HT-29 (cell line): ENCODE results near the gene MRO. TPM values are rescaled to one million over a fixed set of nuclear protein-coding genes. Genes with fewer than 3 reads are reported as not detected.
A peak's percentile ranks its signal among the peaks of the same experiment; 100 is the strongest.
"Not testable (repeated sequence)": the region's sequence is repeated elsewhere in the genome, so short reads cannot be mapped to it uniquely, and the experiment has no call there.

Source experiments
- DNase-seq: peaks from one replicate; pipeline ENCODE4 v3.0.0-alpha.2; 2015; ENCODE audit warnings: low spot score
- total RNA-seq: library from RNA; depleted of rRNA; stranded (reverse); fragments of >200 nt; shearing (Covaris generic); gene quantifications from 2 replicates; pipeline ENCODE4 v1.2.3, GENCODE V29; 2014; rRNA removed

Gene MRO
- not detected in 2 replicates for total RNA-seq

DNA sequence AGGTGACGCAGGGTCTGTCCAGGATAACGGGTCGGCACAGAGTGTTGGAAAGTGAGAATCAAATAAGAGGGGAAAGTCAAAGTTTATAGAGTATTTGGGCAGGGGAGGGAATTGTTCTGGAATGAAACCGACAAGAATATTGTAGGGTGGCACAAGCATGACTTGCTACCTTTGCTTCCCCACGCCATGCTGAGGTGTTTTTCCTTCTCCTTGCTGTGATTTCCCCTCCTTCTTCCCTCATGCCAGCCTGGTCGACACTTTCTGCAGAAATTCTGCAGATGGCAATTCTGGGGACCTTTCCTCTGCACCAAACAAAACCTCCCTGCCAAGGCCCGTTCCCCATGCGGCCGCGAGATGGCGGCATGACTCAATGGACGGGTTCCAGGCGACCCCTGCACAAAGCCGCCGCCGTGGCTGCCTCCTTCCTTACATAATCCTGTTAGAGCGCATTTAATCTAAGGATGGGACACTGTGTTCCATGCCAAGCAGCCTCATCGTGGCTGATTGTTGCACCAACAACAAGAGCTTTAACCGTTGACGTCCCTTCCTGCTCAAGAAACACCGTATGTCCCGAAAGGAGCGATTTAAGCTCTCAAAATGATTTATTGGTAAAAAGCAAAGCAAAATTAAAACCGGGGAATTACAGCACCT is at the start of gene MRO:
MRO (minus strand) TSS at position 289 of the 651 bp plus-strand sequence. CDS start 10,616 bp downstream, outside the sequence.
- peak; percentile 70 for DNase-seq

DNA sequence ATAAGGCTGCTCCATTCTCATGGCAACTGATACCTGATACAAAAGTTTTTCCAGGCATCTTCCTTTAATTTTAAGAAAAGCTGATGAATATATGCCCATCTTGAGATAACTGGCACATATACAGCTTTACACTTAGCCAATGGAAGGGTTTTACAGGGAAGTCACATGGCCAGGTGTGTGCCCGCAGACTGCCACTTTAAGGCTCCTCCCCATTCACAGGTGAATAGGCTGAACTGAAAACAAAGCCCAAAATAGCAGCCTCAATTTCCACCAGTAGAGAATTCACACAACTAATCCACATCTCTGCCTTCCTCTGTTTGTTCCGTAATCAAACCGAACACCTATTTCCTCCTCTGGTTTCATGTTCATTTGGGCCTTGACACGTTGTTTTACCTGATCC is 49.3 kb upstream of the MRO start:
- no peak for DNase-seq

DNA sequence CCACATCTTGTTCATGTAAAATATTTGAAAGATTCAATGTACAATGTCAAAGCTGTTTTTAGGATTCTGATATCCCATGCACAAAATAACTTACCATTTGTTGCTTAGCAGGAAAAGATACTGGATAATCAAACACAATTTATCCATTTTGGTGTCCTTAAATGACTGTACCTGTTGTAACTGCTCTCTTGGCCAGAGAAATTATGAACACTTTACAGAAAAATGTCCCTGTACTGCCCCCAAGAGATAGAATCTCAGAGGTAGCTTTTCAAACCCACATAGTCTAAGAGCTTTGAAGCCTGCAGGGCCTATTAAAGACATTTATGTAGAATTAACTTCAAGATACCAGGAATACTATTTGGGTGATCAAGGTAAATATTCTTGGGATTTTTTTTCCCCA is 46.9 kb upstream of the MRO start:
- peak; percentile 2 for DNase-seq

DNA sequence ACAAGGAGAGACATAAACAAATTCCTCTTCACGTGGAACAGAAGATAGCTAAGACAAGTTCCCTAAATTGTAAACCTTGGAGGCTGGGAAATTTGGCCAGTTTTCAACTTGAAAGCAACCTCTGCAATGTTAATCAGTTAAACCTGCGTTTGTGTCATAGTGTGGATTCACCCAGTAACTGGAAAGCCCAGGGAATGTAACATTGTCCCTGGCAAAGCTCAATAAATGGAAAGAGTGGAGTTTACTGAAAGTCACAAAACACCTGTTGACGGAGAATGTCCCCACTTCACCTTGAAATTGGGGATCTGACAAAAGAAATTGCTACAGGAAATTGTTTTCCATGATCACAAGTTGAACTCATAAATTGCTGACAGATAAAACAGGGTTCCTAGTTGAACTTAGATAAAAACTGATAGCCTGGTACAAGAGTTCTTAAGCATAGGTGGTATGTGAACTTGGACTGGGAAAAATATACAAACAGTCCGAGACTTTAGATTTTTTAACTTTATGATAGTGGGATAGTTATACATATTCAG is 44.1 kb upstream of the MRO start:
- DNase-seq = no peak

DNA sequence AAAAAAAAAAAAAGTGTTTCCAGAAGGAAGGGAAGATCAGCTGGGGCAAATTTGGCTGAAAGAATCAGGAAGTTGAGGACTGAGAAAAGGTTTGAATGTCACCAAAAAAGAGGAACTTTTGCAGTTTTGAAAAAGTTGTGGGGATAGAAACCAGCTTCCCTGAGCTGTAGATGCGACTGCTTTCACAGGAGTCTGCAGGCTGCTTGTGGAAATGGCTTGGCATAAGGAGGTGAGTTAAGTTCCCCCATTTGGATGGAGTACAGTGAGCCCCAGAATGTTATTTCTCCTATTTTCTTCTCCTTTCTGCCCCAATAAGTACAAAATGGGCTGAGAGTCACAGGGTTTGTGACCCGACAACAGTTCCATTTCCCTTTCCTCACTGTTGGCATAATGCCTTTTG is 42.6 kb upstream of the MRO start:
- DNase-seq = no peak

DNA sequence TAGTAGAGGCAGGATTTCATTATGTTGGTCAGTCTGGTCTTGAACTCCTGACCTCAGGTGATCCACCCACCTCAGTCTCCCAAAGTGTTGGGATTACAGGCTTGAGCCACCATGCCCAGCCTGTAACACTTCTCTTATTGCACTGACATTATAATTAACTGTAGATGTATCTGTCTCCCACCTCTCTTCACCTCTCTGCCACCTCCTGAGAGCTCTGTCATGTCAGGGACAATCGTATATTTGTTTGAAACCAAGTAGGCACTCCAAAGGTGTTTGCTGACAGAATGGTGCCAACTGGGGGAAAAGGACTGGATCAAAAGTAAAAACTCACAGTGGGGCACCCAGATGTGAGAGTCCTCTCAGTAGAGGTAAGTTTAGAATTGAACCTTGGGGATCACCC is 41.8 kb upstream of the MRO start:
- no peak for DNase-seq

DNA sequence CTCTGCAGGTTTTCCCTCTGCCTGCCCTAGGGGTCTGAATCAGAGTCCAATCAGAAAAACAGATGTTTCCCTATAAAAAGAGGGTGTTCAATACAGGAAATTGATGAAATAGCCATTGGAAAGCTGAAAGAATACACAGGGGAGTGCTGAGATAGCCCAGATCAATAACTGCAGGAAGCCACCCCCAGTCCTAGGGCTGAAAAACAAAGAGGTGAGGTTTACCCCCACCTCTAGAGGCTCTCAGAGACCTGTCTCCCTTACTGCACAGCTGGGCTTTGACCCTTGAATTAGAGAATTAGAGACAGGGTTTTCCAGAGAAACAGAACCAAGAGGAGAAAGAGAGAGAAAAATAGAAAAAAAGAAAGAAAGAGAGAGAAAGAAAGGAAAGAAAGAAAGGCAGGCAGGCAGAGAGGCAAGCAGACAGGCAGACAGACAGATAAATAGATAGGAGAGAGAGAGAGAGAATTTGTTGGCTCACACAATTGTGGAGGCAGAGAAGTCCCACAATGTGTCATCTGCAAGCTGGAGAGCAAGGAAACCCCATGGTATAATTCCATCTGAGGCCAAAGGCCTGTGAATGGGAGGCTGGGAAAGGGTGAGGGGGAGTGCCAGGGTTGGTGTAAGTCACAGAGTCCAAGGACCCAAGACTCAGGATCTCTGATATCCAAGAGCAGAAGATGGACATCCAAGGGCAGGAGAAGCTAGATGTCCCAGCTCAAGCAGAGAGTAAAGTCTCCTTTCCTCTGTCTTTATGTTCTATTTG is 40.2 kb upstream of the MRO start:
- DNase-seq = no peak

DNA sequence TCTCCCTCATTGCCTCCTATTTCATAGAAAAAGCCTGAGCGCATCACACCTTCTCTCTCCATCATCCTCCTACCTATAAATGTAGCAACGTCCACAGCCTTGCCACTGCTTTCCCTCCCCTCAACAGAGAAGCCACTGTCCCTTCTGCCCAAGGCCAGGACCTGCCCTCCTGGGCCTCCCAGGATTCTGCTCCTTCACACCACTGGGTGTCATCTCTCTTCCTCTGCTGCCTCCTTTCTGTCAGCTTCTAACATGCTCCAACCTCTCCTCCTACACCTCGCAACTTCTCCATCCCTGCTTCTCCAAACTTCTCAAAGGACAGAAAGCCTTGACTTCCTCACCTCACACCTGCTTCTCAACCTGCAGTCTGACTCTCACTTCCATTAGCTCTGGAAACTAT is 37.9 kb upstream of the MRO start:
- no peak for DNase-seq

DNA sequence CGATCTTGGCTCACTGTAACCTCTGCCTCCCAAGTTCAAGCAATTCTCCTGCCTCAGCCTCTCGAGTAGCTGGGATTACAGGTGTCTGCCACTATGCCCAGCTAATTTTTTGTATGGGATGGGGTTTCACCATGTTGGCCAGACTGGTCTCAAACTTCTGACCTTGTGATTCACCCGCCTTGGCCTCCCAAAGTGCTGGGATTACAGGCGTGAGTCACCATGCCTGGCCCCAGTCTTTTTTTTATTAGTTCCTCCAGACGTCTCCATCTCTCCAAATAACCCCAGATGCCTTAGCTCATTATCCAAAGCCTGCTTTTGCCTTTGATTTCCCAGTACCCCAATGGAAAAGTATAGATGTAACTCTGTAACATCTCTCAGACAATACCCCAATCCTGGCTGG is 37.4 kb upstream of the MRO start:
- DNase-seq = not testable (repeated sequence)

DNA sequence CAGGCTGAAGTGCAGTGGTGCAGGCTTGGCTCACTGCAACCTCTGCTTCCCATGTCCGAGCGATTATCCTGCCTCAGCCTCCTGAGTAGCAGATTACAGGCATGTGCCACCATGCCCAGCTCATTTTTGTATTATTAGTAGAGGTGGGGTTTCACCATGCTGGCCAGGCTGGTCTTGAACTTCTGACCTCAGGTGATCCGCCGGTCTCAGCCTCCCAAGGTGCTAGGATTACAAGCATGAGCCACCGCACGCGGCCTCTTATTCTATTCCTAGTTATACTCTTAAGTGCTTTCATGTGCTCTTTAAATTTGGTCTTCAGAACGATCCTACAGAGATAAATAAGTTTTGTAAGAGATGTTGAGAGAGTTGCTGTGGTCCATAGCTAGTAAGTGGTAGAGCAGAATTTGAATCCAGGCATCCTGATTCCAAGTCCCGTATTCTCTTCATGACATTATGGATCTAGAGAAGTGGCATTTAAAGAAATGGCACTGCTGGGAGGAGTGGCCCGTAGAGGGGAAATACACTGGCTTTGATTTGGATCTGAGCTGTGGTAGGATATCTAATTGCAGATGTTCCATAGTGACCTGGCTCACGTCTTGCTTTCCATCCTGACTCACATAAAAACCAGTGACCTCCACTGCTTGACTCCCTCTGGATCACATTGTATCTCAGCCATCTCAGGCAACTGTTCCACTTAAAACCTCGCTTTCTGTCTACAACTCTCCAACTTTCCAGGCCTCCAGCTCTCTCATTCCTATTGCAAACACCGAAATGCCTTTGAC is 36.4 kb upstream of the MRO start:
- DNase-seq = no peak

DNA sequence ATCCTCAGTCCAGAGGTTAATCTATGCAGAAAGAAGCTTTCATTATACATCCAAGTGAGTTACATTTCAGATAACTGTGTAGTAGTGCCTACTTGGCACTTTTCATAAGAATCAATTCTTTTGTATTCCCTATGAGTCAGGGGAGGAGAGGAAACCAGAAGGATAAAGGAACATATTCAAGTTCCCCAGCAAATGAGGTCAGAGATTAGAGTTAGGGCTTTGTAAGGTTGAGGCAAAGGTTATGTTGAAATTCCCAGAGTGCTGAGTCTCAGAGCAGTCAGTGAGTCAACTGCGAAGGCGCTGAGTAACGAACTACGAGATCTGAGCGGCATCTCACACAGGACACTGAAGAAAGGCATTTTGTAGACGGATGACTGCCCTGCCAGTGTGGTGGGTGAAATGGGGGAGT is 34.1 kb upstream of the MRO start:
- no peak for DNase-seq

DNA sequence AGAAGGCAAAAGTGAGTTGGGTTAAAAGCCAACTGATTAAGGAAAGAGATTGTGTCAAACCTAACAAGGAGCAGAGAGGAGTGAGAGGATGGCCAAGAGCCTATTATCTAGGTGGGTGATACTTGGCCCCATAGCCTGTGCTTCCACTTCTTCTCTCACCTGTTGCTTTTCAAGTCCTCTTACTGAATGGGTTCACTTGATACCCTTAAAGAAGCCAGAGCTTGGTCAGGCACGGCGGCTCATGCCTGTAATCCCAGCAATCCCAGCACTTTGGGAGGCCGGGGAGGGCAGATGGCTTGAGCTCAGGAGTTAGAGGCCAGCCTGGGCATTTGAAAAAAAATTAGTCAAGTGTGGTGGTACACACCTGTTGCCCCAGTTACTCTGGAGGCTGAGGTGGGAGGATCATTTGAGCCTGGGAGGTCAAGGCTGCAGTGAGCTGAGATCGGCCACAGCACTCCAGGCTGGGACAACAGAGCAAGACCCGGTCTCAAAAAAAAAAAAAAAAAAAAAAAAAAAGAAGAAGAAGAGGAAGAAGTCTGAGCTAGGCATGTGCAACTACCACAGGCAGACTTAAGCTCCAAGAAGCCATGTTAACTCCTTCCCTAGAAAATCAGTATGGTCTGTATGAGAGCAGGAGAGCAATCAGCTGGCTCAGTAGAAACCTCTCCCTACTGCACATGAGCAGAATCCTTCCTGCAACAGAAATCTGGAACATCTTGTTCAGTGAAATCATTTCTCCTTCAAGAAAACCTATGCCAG is 30.7 kb upstream of the MRO start:
- no peak for DNase-seq

DNA sequence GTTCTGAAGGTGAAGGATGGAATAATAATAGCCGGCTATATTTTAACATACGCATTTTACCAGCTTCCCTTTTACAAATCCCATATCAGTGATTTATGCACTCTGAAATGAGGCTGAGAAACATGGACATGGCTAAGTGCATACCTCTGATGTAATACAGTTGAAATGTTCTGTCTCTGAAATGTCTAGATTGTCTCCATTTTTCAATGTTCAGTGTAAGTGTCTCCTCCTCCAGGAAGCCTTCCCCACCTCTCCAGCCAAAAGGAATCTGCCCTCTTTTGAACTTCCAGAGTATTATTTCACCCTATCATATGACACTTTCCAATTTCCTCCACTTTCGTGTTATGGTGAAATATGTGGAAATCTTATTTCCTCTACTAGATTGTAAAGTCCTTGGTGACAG is 29.6 kb upstream of the MRO start:
- no peak for DNase-seq

DNA sequence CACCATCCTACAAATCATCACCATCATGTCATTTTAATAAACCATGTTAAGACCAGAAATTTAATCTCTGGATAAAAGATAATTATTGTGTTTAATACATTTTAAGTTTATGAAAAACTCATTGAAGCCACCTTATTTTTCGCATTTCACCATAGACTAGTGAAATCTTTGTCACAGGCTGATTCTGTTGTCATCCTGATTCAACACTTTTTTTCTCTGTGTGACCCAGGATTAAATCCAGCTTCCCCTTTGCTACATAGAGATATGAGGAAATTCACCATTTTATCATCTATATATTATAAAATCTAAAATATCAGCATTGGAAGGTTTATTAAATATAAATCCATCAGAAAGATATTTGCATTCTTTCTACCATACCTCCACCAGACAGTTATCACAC is 29.2 kb upstream of the MRO start:
- no peak for DNase-seq

DNA sequence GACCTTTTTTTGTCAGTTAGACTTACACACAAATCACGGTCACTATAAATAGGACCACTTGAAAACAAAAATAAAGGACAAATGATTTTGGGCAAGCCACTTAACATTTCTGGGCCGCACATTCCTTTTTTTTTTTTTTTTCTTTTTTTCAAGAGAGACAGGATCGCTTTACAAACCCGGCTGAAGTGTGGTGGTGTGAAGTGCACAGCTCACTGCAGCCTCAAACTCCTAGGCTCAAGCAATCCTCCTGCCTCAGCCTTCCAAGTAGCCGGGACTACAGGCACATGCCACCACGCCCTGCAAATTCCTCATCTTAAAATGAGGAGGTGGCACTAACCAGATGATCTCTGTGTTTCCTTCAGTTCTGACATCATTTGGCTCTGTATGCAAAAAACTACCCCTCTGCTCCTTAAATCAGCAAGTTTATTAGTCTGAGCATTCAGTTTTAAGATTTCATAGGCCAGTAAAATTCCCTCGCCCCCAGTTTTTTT is 28.3 kb upstream of the MRO start:
- no peak for DNase-seq

DNA sequence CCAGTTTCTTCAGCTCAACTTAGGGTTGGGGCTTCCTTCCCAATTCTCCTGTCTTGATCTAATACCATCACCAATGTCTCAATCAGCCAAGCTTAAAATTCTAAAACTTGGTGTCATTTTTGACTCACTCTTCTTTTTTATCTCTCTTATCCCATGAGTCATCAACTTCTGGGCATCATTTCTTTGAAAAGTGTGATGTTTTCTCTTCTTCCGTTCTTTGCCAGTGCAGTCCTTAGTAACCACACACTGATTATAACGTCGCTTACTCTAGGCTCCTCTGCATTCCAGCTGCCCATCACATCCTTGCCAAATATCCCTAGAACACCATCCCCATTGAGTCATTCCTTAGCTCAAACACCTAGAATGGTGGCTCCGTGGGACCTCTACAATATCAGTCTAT is 27.4 kb upstream of the MRO start:
- DNase-seq = no peak

DNA sequence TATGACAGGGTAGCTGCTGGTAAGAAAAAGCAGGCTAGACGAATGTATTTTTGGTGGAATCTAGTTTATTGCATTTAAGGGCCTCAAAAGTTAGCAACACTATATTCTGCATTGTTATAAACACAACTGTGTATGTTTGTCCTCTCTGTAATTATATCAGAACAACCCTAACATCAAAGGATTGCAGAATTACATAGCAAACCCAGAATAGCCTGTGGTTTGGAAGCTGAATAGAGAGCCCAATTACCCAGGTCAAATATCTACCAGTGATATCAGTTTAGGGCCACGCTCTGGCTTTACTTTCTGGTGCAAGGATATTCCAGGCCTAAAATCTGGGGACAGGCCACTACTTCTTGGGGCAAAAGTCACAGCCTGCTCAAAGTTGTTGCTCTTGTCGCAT is 25.1 kb upstream of the MRO start:
- no peak for DNase-seq

DNA sequence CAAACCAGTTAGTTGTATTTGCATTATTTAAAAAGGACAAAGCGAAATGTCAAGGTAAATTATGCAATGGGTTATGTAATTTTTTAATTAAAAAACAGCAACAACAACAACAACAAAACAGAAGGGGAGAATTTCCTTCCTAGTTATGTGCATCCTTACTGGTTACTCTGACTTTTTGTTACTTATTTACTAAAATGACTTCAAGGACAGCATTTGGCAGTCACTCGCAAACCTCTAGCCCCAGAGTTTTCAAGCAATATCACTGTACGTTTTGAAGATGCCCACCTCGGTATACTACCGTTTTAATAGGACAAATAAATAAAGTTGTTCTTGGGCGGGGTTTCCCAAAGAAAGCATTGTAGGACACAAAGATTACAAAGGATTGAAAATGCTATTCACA is 24.7 kb upstream of the MRO start:
- DNase-seq = no peak

DNA sequence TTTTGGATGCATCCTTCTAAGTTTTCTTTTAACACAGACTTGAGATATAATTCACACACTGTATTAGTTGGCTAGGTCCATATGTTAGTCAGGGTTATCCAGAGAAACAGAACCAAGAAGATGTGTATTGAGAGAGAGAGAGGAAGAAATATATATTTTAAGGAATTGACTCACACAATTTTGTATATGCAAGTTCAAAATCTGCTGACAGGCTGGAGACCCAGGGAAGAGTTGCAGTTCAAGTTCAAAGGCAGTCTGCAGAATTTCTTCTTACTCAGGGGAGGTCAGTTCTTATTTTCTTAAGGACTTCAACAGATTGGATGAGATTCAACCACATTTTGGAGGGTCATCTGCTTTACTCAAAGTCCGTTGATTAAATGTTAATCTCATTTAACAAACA is 23.0 kb upstream of the MRO start:
- no peak for DNase-seq

DNA sequence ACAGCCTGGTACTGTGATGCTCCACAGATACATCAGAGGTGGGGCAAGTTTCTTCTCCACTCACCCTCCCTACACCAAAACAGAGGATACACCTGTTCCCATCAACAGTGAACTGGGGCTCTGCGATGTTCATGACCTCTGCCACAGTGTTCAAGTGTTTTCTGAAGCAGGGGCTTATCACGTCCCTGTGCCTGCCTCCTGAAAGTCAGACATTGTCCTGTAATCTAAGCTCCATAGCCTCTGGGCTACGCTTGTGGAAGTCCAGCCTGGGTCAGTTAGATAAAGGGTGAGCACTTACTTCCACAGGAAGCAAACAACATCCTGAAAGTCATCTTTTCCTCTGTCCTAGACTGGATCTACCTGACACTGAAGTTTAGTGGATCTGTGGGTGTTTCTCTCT is 20.2 kb upstream of the MRO start:
- DNase-seq = no peak

DNA sequence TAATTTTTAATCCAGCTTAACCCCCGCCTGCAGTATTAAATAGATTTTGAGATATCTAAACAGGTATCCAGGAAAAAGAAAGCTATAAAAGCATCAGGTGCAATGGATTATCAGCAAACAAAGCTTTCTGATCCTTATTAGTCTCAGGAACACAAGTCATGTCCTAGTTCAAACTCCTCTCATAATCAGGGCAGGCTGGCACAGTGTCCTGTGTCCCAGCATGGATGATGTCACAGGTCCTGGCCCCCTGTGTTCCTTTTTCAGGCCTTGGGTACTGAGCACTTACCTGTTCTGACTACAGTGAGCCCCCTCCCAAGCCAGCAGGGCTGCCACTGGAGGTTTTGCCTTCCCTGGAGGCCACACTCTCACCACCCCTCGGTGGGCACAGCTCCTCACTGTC is 19.5 kb upstream of the MRO start:
- no peak for DNase-seq
